GM12891 (cell line): ENCODE results near the gene TAS2R41.

Source experiments
- PAX5 ChIP-seq: IDR thresholded peaks from 2 replicates; pipeline ENCODE4 v1.6.1; 2011; ENCODE audit warnings: low read length, moderate library complexity, mild to moderate bottlenecking; ENCODE audit not compliant: insufficient read depth, severe bottlenecking
- POLR2A ChIP-seq: IDR thresholded peaks from 2 replicates; pipeline ENCODE4 v1.6.1; 2011; ENCODE audit warnings: low read depth, low read length, control low read depth
- POLR2AphosphoS5 ChIP-seq: IDR thresholded peaks from 2 replicates; pipeline ENCODE4 v1.6.1; 2011; ENCODE audit warnings: low read depth, low read length, control low read depth
- POU2F2 ChIP-seq: IDR thresholded peaks from 2 replicates; pipeline ENCODE4 v1.6.1; 2011; ENCODE audit warnings: low read depth, mild to moderate bottlenecking, control low read depth, low read length, moderate library complexity
- SPI1 ChIP-seq: IDR thresholded peaks from 2 replicates; pipeline ENCODE4 v1.6.1; 2011; ENCODE audit warnings: low read depth, low read length, control low read depth
- TAF1 ChIP-seq: IDR thresholded peaks from 2 replicates; pipeline ENCODE4 v1.6.1; 2011; ENCODE audit warnings: low read depth, low read length, control low read depth

GRCh38 chr7:143518941-143519340 is 41.3 kb downstream of the TAS2R41 start:
- TF ChIP-seq POLR2A (no peak), TAF1 (no peak), POU2F2 (no peak), POLR2AphosphoS5 (no peak), SPI1 (no peak), PAX5 (no peak)
